GM08714 (cell line): ENCODE data around the gene ASCL1.

Source experiments
- H3K4me3 ChIP-seq: fragments of 200-500 bp; sonication (Bioruptor generic); 2 replicates; pipeline ENCODE4 v1.5.1; 2014; ENCODE audit warnings: mild to moderate bottlenecking, low read length, inconsistent platforms
- ZNF274 ChIP-seq: IDR thresholded peaks from 2 replicates; pipeline ENCODE4 v1.6.1; 2012; ENCODE audit warnings: mild to moderate bottlenecking, low read depth, low read length

The ASCL1 gene

GRCh38 chr12:102977945-102978706, 20.7 kb downstream of the ASCL1 start:
- no peak overlapping the region for H3K4me3 ChIP-seq
- TF ChIP-seq ZNF274, result no peak

- H3K4me3 ChIP-seq, result no peak overlapping the region
- TF ChIP-seq ZNF274, result no peak
Measured at GRCh38 chr12:102980350-102980749, 22.9 kb downstream of the ASCL1 start.

- no peak overlapping the region for H3K4me3 ChIP-seq
- no peak for TF ChIP-seq ZNF274
Measured at GRCh38 chr12:102990419-102990818, 32.9 kb downstream of the ASCL1 start.

GRCh38 chr12:102992297-102992696, 34.8 kb downstream of the ASCL1 start:
- no peak for TF ChIP-seq ZNF274
- no peak overlapping the region for H3K4me3 ChIP-seq

GRCh38 chr12:102992720-102993119, 35.2 kb downstream of the ASCL1 start:
- H3K4me3 ChIP-seq, result no peak overlapping the region
- TF ChIP-seq ZNF274, result no peak

- TF ChIP-seq ZNF274, result no peak
- H3K4me3 ChIP-seq, result no peak overlapping the region
Measured at GRCh38 chr12:102993537-102993936, 36.1 kb downstream of the ASCL1 start.

- no peak for TF ChIP-seq ZNF274
- no peak overlapping the region for H3K4me3 ChIP-seq
Measured at GRCh38 chr12:102995372-102995771, 37.9 kb downstream of the ASCL1 start.
